ENCODE measurements around the gene FAM174C. TPM values are rescaled to one million over a fixed set of nuclear protein-coding genes. Genes with fewer than 3 reads are reported as not detected.

The FAM174C gene
- total RNA-seq, 4 donors from 2014 or later: 50.8 to 114 (median 64.6) TPM

- Histone ChIP-seq H3K27ac (no peak overlapping the region), H3K4me1 (peaks cover 0 to 5% of the 10 kb centered on the region in 2 donors), H3K9me3 (no peaks in the 10 kb centered on the region), H3K36me3 (no peaks in the 10 kb centered on the region), H3K4me3 (replicated peaks in 1 of 3) (no peak overlapping the region), H3K27me3 (no peaks in the 10 kb centered on the region)
- no peak for DNase-seq
- intact Hi-C loops (cut with DNase I): no loop called here
- 90 to 93% methylated on average over 3 to 15 of the region's 20 CpGs for WGBS, 2 donors
- no peak for TF ChIP-seq POLR2A (IDR thresholded peaks at IDR 0.05)
- no peak for TF ChIP-seq CTCF (IDR thresholded peaks at IDR 0.05)
Measured at GRCh38 chr19:1307755-1308303, 32.5 kb downstream of the FAM174C start.

- intact Hi-C loops (cut with DNase I): no loop called here
- TF ChIP-seq CTCF (IDR thresholded peaks at IDR 0.05): no peak
- no peak for TF ChIP-seq POLR2A (IDR thresholded peaks at IDR 0.05)
- H3K27ac ChIP-seq: no peak overlapping the region
- H3K9me3 ChIP-seq: no peaks in the 10 kb centered on the region
- H3K36me3 ChIP-seq: no peaks in the 10 kb centered on the region
- H3K4me1 ChIP-seq: peaks cover 0 to 14% of the 10 kb centered on the region in 2 donors
- no peak overlapping the region for H3K4me3 ChIP-seq (replicated peaks in 1 of 3)
- H3K27me3 ChIP-seq: no peaks in the 10 kb centered on the region
- WGBS, 2 donors: 62 to 78% methylated on average over 11 of the region's 11 CpGs
- no peak for DNase-seq
Measured at GRCh38 chr19:1308718-1309117, 33.4 kb downstream of the FAM174C start.

- TF ChIP-seq POLR2A (IDR thresholded peaks at IDR 0.05): no peak
- no peak for TF ChIP-seq CTCF (IDR thresholded peaks at IDR 0.05)
- H3K27me3 ChIP-seq: peaks cover 9% of the 10 kb centered on the region
- H3K9me3 ChIP-seq: no peaks in the 10 kb centered on the region
- 73 to 78% methylated on average over 23 to 27 of the region's 28 CpGs for WGBS, 2 donors
- DNase-seq: no peak
- no peaks in the 10 kb centered on the region for H3K36me3 ChIP-seq
- H3K4me1 ChIP-seq: peaks cover 0 to 14% of the 10 kb centered on the region in 2 donors
- H3K4me3 ChIP-seq (replicated peaks in 1 of 3): no peak overlapping the region
- no peak overlapping the region for H3K27ac ChIP-seq
- intact Hi-C loops (cut with DNase I): no loop called here
Measured at GRCh38 chr19:1309977-1310852, 34.9 kb downstream of the FAM174C start.

- WGBS, 2 donors: 89 to 96% methylated on average over 13 to 18 of the region's 18 CpGs
- intact Hi-C loops (cut with DNase I): no loop called here
- H3K9me3 ChIP-seq: no peaks in the 10 kb centered on the region
- TF ChIP-seq POLR2A (IDR thresholded peaks at IDR 0.05): no peak
- peaks cover 12% of the 10 kb centered on the region for H3K27me3 ChIP-seq
- peaks cover 0 to 19% of the 10 kb centered on the region in 2 donors for H3K4me1 ChIP-seq
- H3K4me3 ChIP-seq (replicated peaks in 1 of 3): no peak overlapping the region
- no peak overlapping the region for H3K27ac ChIP-seq
- H3K36me3 ChIP-seq: no peaks in the 10 kb centered on the region
- no peak for DNase-seq
Measured at GRCh38 chr19:1310853-1311180, 35.5 kb downstream of the FAM174C start.

- H3K4me3 ChIP-seq (replicated peaks in 1 of 3): no peak overlapping the region
- intact Hi-C loops (cut with DNase I): no loop called here
- no peaks in the 10 kb centered on the region for H3K9me3 ChIP-seq
- peaks cover 0 to 22% of the 10 kb centered on the region in 2 donors for H3K4me1 ChIP-seq
- DNase-seq: no peak
- no peak overlapping the region for H3K27ac ChIP-seq
- WGBS, 2 donors: 61 to 67% methylated on average over 11 to 14 of the region's 21 CpGs
- TF ChIP-seq POLR2A (IDR thresholded peaks at IDR 0.05): no peak
- no peak for TF ChIP-seq CTCF (IDR thresholded peaks at IDR 0.05)
- peaks cover 20% of the 10 kb centered on the region for H3K27me3 ChIP-seq
- no peaks in the 10 kb centered on the region for H3K36me3 ChIP-seq
Measured at GRCh38 chr19:1311543-1312091, 36.3 kb downstream of the FAM174C start.

Data from thyroid gland (tissue), 4 donors.